Measurements from ENCODE around the gene SAMMSON.
A peak's percentile ranks its signal among the peaks of the same experiment; 100 is the strongest.

SAMMSON gene

DNA sequence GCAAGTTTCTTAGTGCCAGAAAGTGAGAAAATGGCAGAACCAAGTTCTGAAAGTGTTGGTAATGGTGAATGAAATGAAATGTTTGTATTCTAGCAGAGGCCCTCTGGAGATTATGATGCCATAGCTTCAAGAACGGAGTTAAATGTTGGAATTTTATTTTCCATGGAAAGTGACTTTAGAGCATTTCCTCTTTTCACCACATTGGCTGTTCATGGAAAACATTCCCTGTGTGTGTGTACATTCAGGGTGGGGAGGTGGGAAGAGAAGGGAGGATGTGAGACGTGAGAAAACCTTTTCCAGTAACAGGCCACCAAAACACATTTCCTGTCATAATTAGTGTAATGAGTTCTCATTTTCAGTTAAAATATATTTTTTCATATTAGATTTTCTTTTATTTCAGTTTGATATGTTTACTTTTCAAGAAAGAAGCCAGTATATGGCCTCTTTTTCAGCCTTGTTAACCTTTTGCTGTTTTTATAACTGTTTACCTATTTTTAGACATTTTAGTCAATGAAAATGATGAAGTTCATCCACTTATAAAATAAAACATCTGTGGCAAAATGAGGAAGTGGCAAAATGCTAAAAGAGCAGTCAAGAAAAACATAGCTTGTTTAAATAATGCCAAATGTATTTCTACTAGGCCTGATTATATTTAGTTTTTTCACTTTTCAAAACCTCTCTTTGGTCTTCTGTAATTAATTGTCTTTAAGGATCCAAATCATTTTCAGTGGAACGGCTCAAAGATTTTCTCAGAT is 21.6 kb downstream of the SAMMSON start:
- DNase-seq = no peak

- no peak for DNase-seq
Observed at GRCh38 chr3:70028361-70028760, 28.8 kb downstream of the SAMMSON start.

DNA sequence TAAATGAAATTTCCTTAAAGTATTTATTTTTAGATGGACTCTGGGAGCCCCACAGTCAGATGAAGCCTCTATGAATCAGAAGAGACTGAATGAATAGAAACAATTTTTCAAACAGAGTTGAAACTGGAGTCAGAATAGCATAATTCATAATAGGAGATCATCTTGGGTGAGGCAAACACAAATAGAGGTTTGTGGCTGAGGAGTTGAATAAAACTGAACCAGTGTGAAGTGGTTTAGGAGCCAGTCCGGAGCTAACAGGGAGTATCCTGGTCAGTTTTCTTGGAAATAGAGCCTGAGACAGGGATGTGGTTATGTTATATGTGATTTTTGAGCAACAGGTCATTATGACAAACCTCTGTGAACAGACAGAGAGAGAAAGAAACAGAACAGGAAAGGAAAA is 39.2 kb downstream of the SAMMSON start:
- no peak for DNase-seq

DNA sequence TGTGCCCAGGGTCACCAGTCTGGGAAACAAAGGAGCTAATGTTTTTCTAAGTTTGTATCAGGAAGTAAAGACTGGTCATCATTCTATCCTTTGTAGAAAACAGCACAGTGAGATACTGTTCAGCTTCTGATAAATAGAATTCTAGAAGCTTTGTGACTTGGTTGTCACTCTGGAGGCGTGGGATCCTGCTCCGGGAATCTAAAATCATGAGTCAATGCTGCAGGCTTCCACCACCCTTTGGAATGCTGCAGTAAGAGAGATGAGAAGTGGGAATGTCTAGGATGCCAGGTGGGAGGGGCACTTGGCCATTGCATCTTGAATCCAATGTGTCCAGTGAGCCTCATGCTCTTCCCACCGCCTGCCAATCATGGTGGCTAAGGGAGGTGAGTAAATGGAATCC is 40.9 kb downstream of the SAMMSON start:
- DNase-seq = no peak

- DNase-seq = no peak
Observed at GRCh38 chr3:70042641-70043040, 43.1 kb downstream of the SAMMSON start.

GRCh38 chr3:70049761-70050160 is 50.2 kb downstream of the SAMMSON start:
- DNase-seq = no peak

DNA sequence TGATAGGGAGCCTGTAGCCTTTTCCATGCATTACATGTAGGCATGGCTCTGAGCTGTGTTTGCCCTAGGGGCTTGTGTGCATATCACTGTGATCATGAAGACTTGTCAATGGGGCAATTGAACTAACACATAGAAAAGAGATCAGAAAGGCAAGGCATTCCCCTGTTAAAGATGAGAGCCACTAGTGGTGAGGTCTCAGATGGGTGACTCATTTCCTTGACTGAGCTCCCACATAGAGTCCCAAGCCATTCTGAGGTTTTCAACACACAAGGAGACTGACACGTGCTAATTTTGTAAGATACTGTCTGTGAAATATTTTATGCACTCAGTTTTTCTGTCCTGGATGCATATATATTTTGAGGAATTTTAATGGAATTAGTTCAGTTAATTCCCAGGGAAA is 53.8 kb downstream of the SAMMSON start:
- no peak for DNase-seq

DNA sequence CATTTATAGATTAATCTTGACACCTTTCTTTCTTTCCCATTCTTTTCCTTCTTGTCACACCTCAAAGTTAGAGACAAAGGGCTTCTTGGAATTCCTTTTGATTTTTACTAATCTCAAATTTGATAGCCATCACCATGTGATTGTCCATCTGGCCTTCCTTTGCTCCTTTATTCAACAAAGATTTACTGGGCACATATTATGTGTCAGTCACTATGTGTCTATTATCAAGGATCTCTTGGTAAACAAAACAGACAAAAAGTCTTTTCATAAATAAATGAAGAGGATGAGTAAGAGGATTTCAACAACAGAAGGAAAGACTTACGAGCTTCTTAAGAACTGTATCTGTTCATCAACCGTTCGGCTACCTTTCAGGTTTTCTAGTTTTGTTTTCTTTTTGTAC is 56.5 kb downstream of the SAMMSON start:
- no peak for DNase-seq

GRCh38 chr3:70057426-70057825 is 57.9 kb downstream of the SAMMSON start:
- DNase-seq = no peak

DNA sequence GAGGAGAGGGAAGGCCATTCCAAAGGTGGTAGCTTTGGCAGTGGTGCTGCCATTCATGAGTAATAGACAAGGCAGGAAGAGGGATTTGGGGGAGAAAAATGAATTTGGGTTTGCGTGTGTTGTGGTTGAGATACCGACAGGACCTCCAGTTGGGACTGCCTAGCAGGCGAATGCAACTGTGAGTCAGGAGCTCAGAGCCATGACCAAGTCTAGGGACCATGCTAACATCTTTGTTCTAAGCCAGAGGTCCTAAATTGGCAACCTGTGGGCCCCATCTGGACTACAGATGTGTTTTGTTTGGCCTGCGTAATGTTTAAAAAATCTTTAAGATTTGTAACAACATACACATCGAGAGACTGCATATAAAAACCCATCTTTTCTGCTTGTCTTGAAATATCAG is 61.6 kb downstream of the SAMMSON start:
- no peak for DNase-seq

DNA sequence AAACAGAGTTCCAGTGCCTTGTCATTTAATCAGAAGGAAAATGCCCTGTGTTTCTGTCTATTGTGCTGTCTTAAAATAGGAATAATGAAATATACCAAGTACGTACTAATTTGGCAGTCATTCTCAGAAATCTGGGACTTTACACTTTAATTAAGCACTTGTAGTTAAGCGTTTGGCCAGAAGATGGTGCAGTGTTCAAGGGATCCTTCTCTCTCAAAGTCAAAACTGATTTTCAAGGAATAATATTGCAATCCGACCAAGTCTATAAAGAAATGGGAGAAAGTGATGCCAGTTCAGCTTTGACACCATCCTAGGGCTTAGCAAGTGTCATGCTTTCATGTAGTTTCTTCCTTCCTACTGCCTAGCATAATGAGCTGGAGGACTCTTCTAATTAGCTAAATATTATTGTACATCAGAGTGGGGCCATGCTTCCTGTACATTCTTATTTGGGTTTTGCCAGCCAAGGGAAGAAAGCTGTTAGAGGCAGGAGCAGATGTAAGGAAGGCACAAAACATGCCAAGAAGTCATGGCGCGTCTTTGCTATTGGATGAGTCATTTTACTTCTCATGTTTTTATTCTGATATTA is 64.8 kb downstream of the SAMMSON start:
- DNase-seq = peak; percentile 3

- DNase-seq = peak; percentile 7
Observed at GRCh38 chr3:70065696-70066253, 66.2 kb downstream of the SAMMSON start.

GRCh38 chr3:70067860-70068521 is 68.5 kb downstream of the SAMMSON start:
- no peak for DNase-seq

GRCh38 chr3:70069557-70069956 is 70.0 kb downstream of the SAMMSON start:
- DNase-seq = no peak

- no peak for DNase-seq
Observed at GRCh38 chr3:70071138-70071537, 71.6 kb downstream of the SAMMSON start.

DNA sequence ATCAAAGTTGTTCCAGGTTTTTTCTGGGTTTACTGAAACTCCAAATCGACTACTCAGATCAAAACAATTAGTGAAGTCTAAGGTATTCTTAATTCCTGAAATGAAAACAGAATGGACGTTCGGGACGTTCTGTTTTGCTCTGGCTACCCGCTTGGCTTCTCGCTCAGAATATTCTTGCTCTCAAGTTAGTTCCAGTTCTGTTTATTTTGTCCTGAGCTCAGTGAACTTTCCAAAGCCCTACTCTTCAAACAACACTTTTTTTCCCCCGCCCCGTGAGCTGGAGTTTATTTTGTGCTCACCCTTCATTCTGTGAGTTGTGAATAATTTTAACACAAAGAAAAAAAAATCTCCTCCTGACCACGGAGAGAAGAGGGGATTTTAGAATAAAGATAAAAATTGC is 72.6 kb downstream of the SAMMSON start:
- no peak for DNase-seq

- no peak for DNase-seq
Observed at GRCh38 chr3:70072754-70073153, 73.2 kb downstream of the SAMMSON start.

DNA sequence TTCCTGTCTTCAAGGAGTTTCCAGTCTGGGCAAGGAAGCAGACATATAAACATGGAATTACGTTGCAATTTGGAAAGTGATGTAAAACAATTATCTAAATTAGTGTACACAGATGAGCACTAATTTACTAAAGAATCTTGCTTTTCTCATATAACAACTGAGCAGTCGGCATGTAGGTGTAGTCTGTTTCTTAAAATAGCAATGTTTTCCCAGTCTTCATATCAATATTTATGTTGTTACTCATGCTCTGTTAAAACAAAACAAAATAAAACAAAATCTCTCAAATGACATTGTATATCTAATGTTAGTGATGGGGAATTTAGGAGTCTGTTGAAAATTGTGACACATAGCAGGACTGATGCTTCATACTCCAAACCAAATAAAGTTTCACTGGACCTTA is 75.6 kb downstream of the SAMMSON start:
- no peak for DNase-seq

DNA sequence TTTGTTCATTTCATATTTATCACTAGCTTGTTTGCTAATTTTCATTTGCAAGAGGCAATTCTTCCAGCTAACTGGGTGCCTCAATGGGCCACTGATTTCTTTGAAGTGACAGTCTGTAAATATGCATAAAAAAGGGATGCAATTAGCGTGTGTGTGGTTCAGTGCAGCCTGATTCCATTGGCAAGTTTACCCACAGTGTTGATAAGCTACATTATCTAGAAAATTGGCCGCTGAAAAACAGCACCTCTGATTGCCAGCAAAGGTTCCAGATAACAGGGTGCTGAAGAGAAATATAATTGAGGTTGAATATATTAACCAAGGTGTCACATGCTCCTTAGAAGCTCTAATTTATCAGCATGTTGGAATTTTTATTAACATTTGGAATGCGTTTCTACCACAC is 76.9 kb downstream of the SAMMSON start:
- no peak for DNase-seq

- no peak for DNase-seq
Observed at GRCh38 chr3:70078778-70079177, 79.2 kb downstream of the SAMMSON start.

- no peak for DNase-seq
Observed at GRCh38 chr3:70085613-70086012, 86.1 kb downstream of the SAMMSON start.

GRCh38 chr3:70086336-70086735 is 86.8 kb downstream of the SAMMSON start:
- DNase-seq = no peak

- DNase-seq = no peak
Observed at GRCh38 chr3:70090322-70090913, 90.9 kb downstream of the SAMMSON start.

GRCh38 chr3:70094197-70094596 is 94.7 kb downstream of the SAMMSON start:
- DNase-seq = no peak

Data from NCI-H69 (cell line).